ENCODE measurements around the gene PRKN. TPM values are rescaled to one million over a fixed set of nuclear protein-coding genes. Genes with fewer than 3 reads are reported as not detected.

PRKN gene
- total and polyA plus RNA-seq, 2 experiments from 2014 or later: 1.2 to 2.3 TPM

DNA sequence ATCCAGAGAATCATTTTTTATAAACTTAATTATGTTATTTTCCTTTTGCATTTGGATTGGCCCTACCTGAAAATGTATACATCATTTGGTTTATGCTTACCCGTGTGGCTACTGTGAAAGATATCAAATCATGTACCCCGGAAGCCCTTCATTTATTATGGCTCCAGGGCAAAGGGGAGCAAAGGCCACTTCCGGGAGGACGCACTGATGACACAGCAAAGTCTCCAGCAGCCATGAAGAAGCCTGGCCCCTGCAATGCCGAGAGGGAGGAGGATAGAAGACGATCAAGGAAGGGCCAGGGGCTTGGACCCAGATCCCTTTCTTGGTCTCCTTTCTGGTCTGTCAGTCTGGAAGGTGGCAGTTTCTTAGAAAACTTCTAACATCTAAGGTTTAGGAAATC lies 1073.4 kb downstream of the PRKN start:
- H3K4me2 ChIP-seq (ENCODE audit: unreplicated experiment): no peak overlapping the region
- no peak overlapping the region for H3K4me3 ChIP-seq
- H3K9me3 ChIP-seq (ENCODE audit: low read depth): no peaks in the 10 kb centered on the region
- H4K20me1 ChIP-seq (ENCODE audit: insufficient read depth): no peaks in the 10 kb centered on the region
- TF ChIP-seq EZH2 (IDR thresholded peaks at IDR 0.05; ENCODE audit: insufficient read depth, poor library complexity, severe bottlenecking) (no peak), EZH2phosphoT487 (IDR thresholded peaks at IDR 0.05; ENCODE audit: insufficient read depth, low read depth) (no peak)
- DNase-seq: no peak
- in situ Hi-C loops (cut with MboI): no loop called here
- no peak overlapping the region for H2AFZ ChIP-seq
- H3K9me2 ChIP-seq (ENCODE audit: insufficient read depth): no peaks in the 10 kb centered on the region
- no peaks in the 10 kb centered on the region for H3F3A ChIP-seq (ENCODE audit: insufficient read depth)
- H3K27me3 ChIP-seq (replicated peaks; ENCODE audit: insufficient read depth): no peaks in the 10 kb centered on the region; the same call in 1 of the 2 replicates
- H3K79me2 ChIP-seq (ENCODE audit: insufficient read depth): no peaks in the 10 kb centered on the region
- no peaks in the 10 kb centered on the region for H3K4me1 ChIP-seq (ENCODE audit: insufficient read depth)
- WGBS, 2 experiments (ENCODE audit: low coverage in 1 of 2, low lambda C conversion rate in 2 of 2, missing lambda C conversion rate in 2 of 2): 41 to 50% methylated on average over 6 of the region's 6 CpGs
- no peak overlapping the region for H3K27ac ChIP-seq
- H3K9ac ChIP-seq: no peak overlapping the region
- no peaks in the 10 kb centered on the region for H3K36me3 ChIP-seq (ENCODE audit: low read depth)

GRCh38 chr6:161651949-161652348 lies 1075.6 kb downstream of the PRKN start:
- H3K9ac ChIP-seq: no peak overlapping the region
- H3K27ac ChIP-seq: no peak overlapping the region
- WGBS, 2 experiments (ENCODE audit: low coverage in 1 of 2, low lambda C conversion rate in 2 of 2, missing lambda C conversion rate in 2 of 2): 39 to 42% methylated on average over 1 of the region's 1 CpG
- H3K79me2 ChIP-seq (ENCODE audit: insufficient read depth): no peaks in the 10 kb centered on the region
- H4K20me1 ChIP-seq (ENCODE audit: insufficient read depth): no peaks in the 10 kb centered on the region
- H3K4me1 ChIP-seq (ENCODE audit: insufficient read depth): no peaks in the 10 kb centered on the region
- no peaks in the 10 kb centered on the region for H3K9me2 ChIP-seq (ENCODE audit: insufficient read depth)
- in situ Hi-C loops (cut with MboI): no loop called here
- H3K9me3 ChIP-seq (ENCODE audit: low read depth): no peaks in the 10 kb centered on the region
- no peaks in the 10 kb centered on the region; the same call in 1 of the 2 replicates for H3K27me3 ChIP-seq (replicated peaks; ENCODE audit: insufficient read depth)
- no peak overlapping the region for H2AFZ ChIP-seq
- H3K4me2 ChIP-seq (ENCODE audit: unreplicated experiment): no peak overlapping the region
- DNase-seq: no peak
- H3K36me3 ChIP-seq (ENCODE audit: low read depth): no peaks in the 10 kb centered on the region
- no peaks in the 10 kb centered on the region for H3F3A ChIP-seq (ENCODE audit: insufficient read depth)
- no peak overlapping the region for H3K4me3 ChIP-seq
- no peak for TF ChIP-seq EZH2phosphoT487 (IDR thresholded peaks at IDR 0.05; ENCODE audit: insufficient read depth, low read depth)

DNA sequence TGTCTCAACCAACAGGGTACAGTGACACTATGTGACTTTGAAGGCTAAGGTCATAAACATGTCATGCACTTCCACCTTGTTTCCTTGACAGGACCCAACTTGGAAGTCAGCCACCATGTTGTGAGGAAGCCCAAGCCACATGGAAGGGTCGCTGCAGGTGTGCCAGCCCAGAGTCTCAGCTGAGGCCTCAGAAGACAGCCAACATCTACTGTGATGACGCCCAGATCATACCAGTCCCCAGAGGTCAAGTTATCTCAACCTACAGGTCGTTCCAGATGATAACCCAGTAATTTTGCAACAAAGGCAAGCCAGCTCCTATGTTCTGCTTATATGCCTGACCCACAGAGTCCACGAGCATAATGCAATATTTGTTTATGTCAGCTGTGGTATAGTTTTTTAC lies 1077.7 kb downstream of the PRKN start:
- Histone ChIP-seq H4K20me1 (ENCODE audit: insufficient read depth) (no peaks in the 10 kb centered on the region), H3K9me3 (ENCODE audit: low read depth) (no peaks in the 10 kb centered on the region), H3K4me2 (ENCODE audit: unreplicated experiment) (no peak overlapping the region), H3K79me2 (ENCODE audit: insufficient read depth) (no peaks in the 10 kb centered on the region), H3K9ac (no peak overlapping the region), H3K36me3 (ENCODE audit: low read depth) (no peaks in the 10 kb centered on the region), H3K4me3 (no peak overlapping the region), H3F3A (ENCODE audit: insufficient read depth) (no peaks in the 10 kb centered on the region), H3K9me2 (ENCODE audit: insufficient read depth) (no peaks in the 10 kb centered on the region), H3K4me1 (ENCODE audit: insufficient read depth) (no peaks in the 10 kb centered on the region; the same call in 1 of the 2 replicates), H3K27me3 (replicated peaks; ENCODE audit: insufficient read depth) (no peaks in the 10 kb centered on the region; the same call in 1 of the 2 replicates), H3K27ac (no peak overlapping the region), H2AFZ (no peak overlapping the region)
- no peak for TF ChIP-seq EZH2 (IDR thresholded peaks at IDR 0.05; ENCODE audit: insufficient read depth, poor library complexity, severe bottlenecking)
- no peak for TF ChIP-seq EZH2phosphoT487 (IDR thresholded peaks at IDR 0.05; ENCODE audit: insufficient read depth, low read depth)
- WGBS, 2 experiments (ENCODE audit: low coverage in 1 of 2, low lambda C conversion rate in 2 of 2, missing lambda C conversion rate in 2 of 2): 19 to 24% methylated on average over 4 of the region's 4 CpGs
- no peak for DNase-seq
- in situ Hi-C loops (cut with MboI): no loop called here

GRCh38 chr6:161649068-161649467 lies 1078.5 kb downstream of the PRKN start:
- H3K27ac ChIP-seq: no peak overlapping the region
- H3F3A ChIP-seq (ENCODE audit: insufficient read depth): no peaks in the 10 kb centered on the region
- H3K4me1 ChIP-seq (ENCODE audit: insufficient read depth): no peaks in the 10 kb centered on the region; the same call in 1 of the 2 replicates
- no peaks in the 10 kb centered on the region for H3K36me3 ChIP-seq (ENCODE audit: low read depth)
- H3K79me2 ChIP-seq (ENCODE audit: insufficient read depth): no peaks in the 10 kb centered on the region
- no peak overlapping the region for H2AFZ ChIP-seq
- no peaks in the 10 kb centered on the region for H3K9me3 ChIP-seq (ENCODE audit: low read depth)
- H3K9ac ChIP-seq: no peak overlapping the region
- H3K4me2 ChIP-seq (ENCODE audit: unreplicated experiment): no peak overlapping the region
- WGBS, 2 experiments (ENCODE audit: low coverage in 1 of 2, low lambda C conversion rate in 2 of 2, missing lambda C conversion rate in 2 of 2): 56 to 66% methylated on average over 2 of the region's 2 CpGs
- H3K9me2 ChIP-seq (ENCODE audit: insufficient read depth): no peaks in the 10 kb centered on the region
- H4K20me1 ChIP-seq (ENCODE audit: insufficient read depth): no peaks in the 10 kb centered on the region
- H3K27me3 ChIP-seq (replicated peaks; ENCODE audit: insufficient read depth): no peaks in the 10 kb centered on the region; the same call in 1 of the 2 replicates
- in situ Hi-C loops (cut with MboI): no loop called here
- H3K4me3 ChIP-seq: no peak overlapping the region
- TF ChIP-seq EZH2 (IDR thresholded peaks at IDR 0.05; ENCODE audit: insufficient read depth, poor library complexity, severe bottlenecking) (no peak), EZH2phosphoT487 (IDR thresholded peaks at IDR 0.05; ENCODE audit: insufficient read depth, low read depth) (no peak)
- DNase-seq: no peak

GRCh38 chr6:161647234-161647633 lies 1080.3 kb downstream of the PRKN start:
- no peaks in the 10 kb centered on the region for H3K79me2 ChIP-seq (ENCODE audit: insufficient read depth)
- no peak overlapping the region for H3K4me2 ChIP-seq (ENCODE audit: unreplicated experiment)
- H4K20me1 ChIP-seq (ENCODE audit: insufficient read depth): no peaks in the 10 kb centered on the region
- H3F3A ChIP-seq (ENCODE audit: insufficient read depth): no peaks in the 10 kb centered on the region
- H2AFZ ChIP-seq: no peak overlapping the region
- WGBS, 2 experiments (ENCODE audit: low coverage in 1 of 2, low lambda C conversion rate in 2 of 2, missing lambda C conversion rate in 2 of 2): 24 to 27% methylated on average over 4 of the region's 4 CpGs
- H3K9ac ChIP-seq: no peak overlapping the region
- TF ChIP-seq EZH2 (IDR thresholded peaks at IDR 0.05; ENCODE audit: insufficient read depth, poor library complexity, severe bottlenecking) (no peak), EZH2phosphoT487 (IDR thresholded peaks at IDR 0.05; ENCODE audit: insufficient read depth, low read depth) (no peak)
- H3K27ac ChIP-seq: no peak overlapping the region
- no peaks in the 10 kb centered on the region for H3K36me3 ChIP-seq (ENCODE audit: low read depth)
- no peaks in the 10 kb centered on the region; the same call in 1 of the 2 replicates for H3K4me1 ChIP-seq (ENCODE audit: insufficient read depth)
- H3K9me2 ChIP-seq (ENCODE audit: insufficient read depth): no peaks in the 10 kb centered on the region
- H3K9me3 ChIP-seq (ENCODE audit: low read depth): no peaks in the 10 kb centered on the region
- H3K4me3 ChIP-seq: no peak overlapping the region
- no peaks in the 10 kb centered on the region; the same call in 1 of the 2 replicates for H3K27me3 ChIP-seq (replicated peaks; ENCODE audit: insufficient read depth)
- in situ Hi-C loops (cut with MboI): no loop called here
- no peak for DNase-seq
